Measurements from ENCODE around the gene TCF7L1. TPM values are rescaled to one million over a fixed set of nuclear protein-coding genes. Genes with fewer than 3 reads are reported as not detected.
A peak's percentile ranks its signal among the peaks of the same experiment; 100 is the strongest.

TCF7L1 gene
- total and polyA plus RNA-seq, 2 donors (not counting 3 experiments of a cell fraction or from before 2014, with no cell fraction given): 9.6 to 17.4 TPM

DNA sequence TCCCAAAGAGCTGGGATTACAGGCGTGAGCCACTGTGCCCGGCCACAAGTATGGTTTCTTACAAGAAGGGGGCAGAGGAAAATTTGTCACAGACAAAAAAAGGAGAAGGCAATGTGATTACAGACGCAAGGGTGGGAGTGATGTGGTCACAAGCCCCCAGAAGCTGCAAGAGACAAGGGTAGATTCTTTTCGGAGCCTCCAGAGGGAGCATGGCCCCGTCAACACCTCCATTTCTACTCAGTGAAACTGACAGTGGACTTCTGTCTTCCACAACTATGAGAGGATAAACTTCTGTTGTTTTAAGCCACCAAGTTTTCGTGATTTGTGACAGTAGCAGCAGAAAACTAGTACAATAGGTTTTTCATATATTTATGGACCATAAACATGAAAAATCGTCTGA, 2.1 kb upstream of the TCF7L1 start:
- dilution Hi-C loops (cut with MboI; ENCODE audit: extremely low pct_ligation_motif_present, low sequenced_read_pairs) (no loop called here), intact Hi-C loops (cut with micrococcal nuclease) (no loop called here)
- H3K36me3 ChIP-seq (ENCODE audit: control insufficient read depth in 2 of 2, extremely low read depth in 1 of 2, insufficient read depth in 2 of 2, low read length in 2 of 2): no peaks in the 10 kb centered on the region
- DNase-seq (ENCODE audit: low read depth, low spot score) (peak; percentile 46), FAIRE-seq (peak; percentile 43)
- CTCF ChIA-PET: interaction anchor here (0.8 to 5.8 kb wide), 14 partner anchors 10 to 168 kb away, joined by 3 to 139 read pairs (median 3); no protein-coding TSS in a partner anchor
- POLR2A ChIA-PET: interaction anchor here (0.6 kb wide), 1 partner anchor 150 kb away, joined by 6 read pairs; no protein-coding TSS in a partner anchor
- no peaks in the 10 kb centered on the region for H4K20me1 ChIP-seq (replicated peaks; ENCODE audit: control insufficient read depth, extremely low read depth, insufficient read depth, low read length)
- no peak overlapping the region for H2AFZ ChIP-seq (ENCODE audit: low read depth, low read length)
- no peak overlapping the region for H3K27ac ChIP-seq (ENCODE audit: insufficient read depth, low read depth, low read length)
- H3K4me3 ChIP-seq (replicated peaks in 1 of 3; ENCODE audit: insufficient read depth in 1 of 3, low read depth in 1 of 3, low read length in 3 of 3): no peak overlapping the region
- H3K9me1 ChIP-seq (replicated peaks; ENCODE audit: control insufficient read depth, extremely low read depth, insufficient read depth, low read length): no peaks in the 10 kb centered on the region
- H3K9ac ChIP-seq (replicated peaks; ENCODE audit: extremely low read depth, insufficient read depth, low read length): no peak overlapping the region
- H3K79me2 ChIP-seq (ENCODE audit: control insufficient read depth, insufficient read depth, low read length): no peaks in the 10 kb centered on the region
- H3K4me1 ChIP-seq (ENCODE audit: control insufficient read depth, extremely low read depth, insufficient read depth, low read length): peaks cover 13% of the 10 kb centered on the region
- TF ChIP-seq MYC (IDR thresholded peaks at IDR 0.05; ENCODE audit: low read depth, low read length) (no peak), POLR2AphosphoS5 (IDR thresholded peaks at IDR 0.05; ENCODE audit: insufficient read depth, low read depth, low read length) (no peak), JUN (IDR thresholded peaks at IDR 0.05; ENCODE audit: borderline replicate concordance, insufficient read depth, insufficient read length, low read depth) (no peak), EZH2 (IDR thresholded peaks at IDR 0.05; ENCODE audit: borderline replicate concordance, low read depth, low read length, severe bottlenecking) (no peak), FOS (IDR thresholded peaks at IDR 0.05; ENCODE audit: borderline replicate concordance, insufficient read depth, low read length) (no peak), GATA2 (IDR thresholded peaks at IDR 0.05; ENCODE audit: insufficient read depth, insufficient read length, low read depth, low read length) (no peak)
- TF ChIP-seq, protein P1, sequence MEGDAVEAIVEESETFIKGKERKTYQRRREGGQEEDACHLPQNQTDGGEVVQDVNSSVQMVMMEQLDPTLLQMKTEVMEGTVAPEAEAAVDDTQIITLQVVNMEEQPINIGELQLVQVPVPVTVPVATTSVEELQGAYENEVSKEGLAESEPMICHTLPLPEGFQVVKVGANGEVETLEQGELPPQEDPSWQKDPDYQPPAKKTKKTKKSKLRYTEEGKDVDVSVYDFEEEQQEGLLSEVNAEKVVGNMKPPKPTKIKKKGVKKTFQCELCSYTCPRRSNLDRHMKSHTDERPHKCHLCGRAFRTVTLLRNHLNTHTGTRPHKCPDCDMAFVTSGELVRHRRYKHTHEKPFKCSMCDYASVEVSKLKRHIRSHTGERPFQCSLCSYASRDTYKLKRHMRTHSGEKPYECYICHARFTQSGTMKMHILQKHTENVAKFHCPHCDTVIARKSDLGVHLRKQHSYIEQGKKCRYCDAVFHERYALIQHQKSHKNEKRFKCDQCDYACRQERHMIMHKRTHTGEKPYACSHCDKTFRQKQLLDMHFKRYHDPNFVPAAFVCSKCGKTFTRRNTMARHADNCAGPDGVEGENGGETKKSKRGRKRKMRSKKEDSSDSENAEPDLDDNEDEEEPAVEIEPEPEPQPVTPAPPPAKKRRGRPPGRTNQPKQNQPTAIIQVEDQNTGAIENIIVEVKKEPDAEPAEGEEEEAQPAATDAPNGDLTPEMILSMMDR (IDR thresholded peaks at IDR 0.05; ENCODE audit: extremely low read depth in 1 of 2, insufficient read depth in 1 of 2, low read depth in 1 of 2, low read length in 2 of 2): peak; percentile 22 to 51
- TF ChIP-seq, protein P2, sequence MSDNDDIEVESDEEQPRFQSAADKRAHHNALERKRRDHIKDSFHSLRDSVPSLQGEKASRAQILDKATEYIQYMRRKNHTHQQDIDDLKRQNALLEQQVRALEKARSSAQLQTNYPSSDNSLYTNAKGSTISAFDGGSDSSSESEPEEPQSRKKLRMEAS (IDR thresholded peaks at IDR 0.05; ENCODE audit: insufficient read depth, insufficient read length): no peak
- H3K27me3 ChIP-seq (ENCODE audit: control insufficient read depth in 2 of 2, insufficient read depth in 2 of 2, low read length in 2 of 2): peaks cover 3 to 6% of the 10 kb centered on the region in 2 experiments
- no peak overlapping the region for H3K4me2 ChIP-seq (ENCODE audit: insufficient read depth, low read length)
- H3K9me3 ChIP-seq (replicated peaks; ENCODE audit: control insufficient read depth, insufficient read depth, low read length): no peaks in the 10 kb centered on the region
- BruUV-seq (replicated peaks): no TSS peak

All from endothelial cell of umbilical vein (primary cell).